ENCODE measurements around the gene CCDC141.
"Not testable (repeated sequence)": the region's sequence is repeated elsewhere in the genome, so short reads cannot be mapped to it uniquely, and the experiment has no call there.

The CCDC141 gene

GRCh38 chr2:179036353-179036905 lies 13.5 kb downstream of the CCDC141 start:
- no peak for DNase-seq (ENCODE audit: low spot score)

GRCh38 chr2:179031731-179032408 lies 18.1 kb downstream of the CCDC141 start:
- peak; percentile 59 for DNase-seq (ENCODE audit: low spot score)

- no peak for DNase-seq (ENCODE audit: low spot score)
Observed at GRCh38 chr2:179024445-179024844, 25.5 kb downstream of the CCDC141 start.

- no peak for DNase-seq (ENCODE audit: low spot score)
Observed at GRCh38 chr2:179022685-179023084, 27.3 kb downstream of the CCDC141 start.

GRCh38 chr2:179021258-179021657 lies 28.7 kb downstream of the CCDC141 start:
- no peak for DNase-seq (ENCODE audit: low spot score)

GRCh38 chr2:179020156-179020750 lies 29.7 kb downstream of the CCDC141 start:
- peak; percentile 24 for DNase-seq (ENCODE audit: low spot score)

- DNase-seq (ENCODE audit: low spot score) = no peak
Observed at GRCh38 chr2:179019260-179019659, 30.7 kb downstream of the CCDC141 start.

GRCh38 chr2:179017773-179018357 lies 32.1 kb downstream of the CCDC141 start:
- no peak for DNase-seq (ENCODE audit: low spot score)

GRCh38 chr2:179014189-179014588 lies 35.7 kb downstream of the CCDC141 start:
- not testable (repeated sequence) for DNase-seq (ENCODE audit: low spot score)

- no peak for DNase-seq (ENCODE audit: low spot score)
Observed at GRCh38 chr2:179005976-179006375, 44.0 kb downstream of the CCDC141 start.

- DNase-seq (ENCODE audit: low spot score) = no peak
Observed at GRCh38 chr2:178999476-178999875, 50.5 kb downstream of the CCDC141 start.

GRCh38 chr2:178998539-178998938 lies 51.4 kb downstream of the CCDC141 start:
- DNase-seq (ENCODE audit: low spot score) = no peak

- DNase-seq (ENCODE audit: low spot score) = no peak
Observed at GRCh38 chr2:178997477-178997876, 52.5 kb downstream of the CCDC141 start.

- DNase-seq (ENCODE audit: low spot score) = no peak
Observed at GRCh38 chr2:178997067-178997466, 52.9 kb downstream of the CCDC141 start.

GRCh38 chr2:178994264-178994663 lies 55.7 kb downstream of the CCDC141 start:
- DNase-seq (ENCODE audit: low spot score) = no peak

- no peak for DNase-seq (ENCODE audit: low spot score)
Observed at GRCh38 chr2:178993788-178994187, 56.1 kb downstream of the CCDC141 start.

- DNase-seq (ENCODE audit: low spot score) = not testable (repeated sequence)
Observed at GRCh38 chr2:178992719-178993118, 57.2 kb downstream of the CCDC141 start.

- DNase-seq (ENCODE audit: low spot score) = no peak
Observed at GRCh38 chr2:178990533-178991241, 59.2 kb downstream of the CCDC141 start.

GRCh38 chr2:178989424-178989823 lies 60.5 kb downstream of the CCDC141 start:
- DNase-seq (ENCODE audit: low spot score) = not testable (repeated sequence)

- DNase-seq (ENCODE audit: low spot score) = not testable (repeated sequence)
Observed at GRCh38 chr2:178982652-178983051, 67.3 kb downstream of the CCDC141 start.

GRCh38 chr2:178980815-178981214 lies 69.1 kb downstream of the CCDC141 start:
- no peak for DNase-seq (ENCODE audit: low spot score)

GRCh38 chr2:178978667-178979066 lies 71.3 kb downstream of the CCDC141 start:
- no peak for DNase-seq (ENCODE audit: low spot score)

Data from CD4-positive, alpha-beta T cell treated with Interleukin-6 at 100 ng/mL for 8 hours (primary cell).